ENCODE data around the gene ABCD1. TPM values are rescaled to one million over a fixed set of nuclear protein-coding genes. Genes with fewer than 3 reads are reported as not detected.

ABCD1 gene
- total and polyA plus RNA-seq, 9 of the 15 experiments (the other 6 are each of a cell fraction or from before 2014, with no cell fraction given), result 0.07 to 6.9 (median 2.2) TPM

GRCh38 chrX:153778684-153779101 is 54.0 kb downstream of the ABCD1 start (continued):
- TF ChIP-seq ZBTB33 (CRISPR knock-in tag; IDR thresholded peaks at IDR 0.05) (peak; percentile 47), POLR2G (IDR thresholded peaks at IDR 0.05; ENCODE audit: low read depth, low read length) (peak; percentile 58)

- Histone ChIP-seq H3K9me3 (replicated peaks; ENCODE audit: control insufficient read depth, insufficient read depth, low read depth, low read length) (no peaks in the 10 kb centered on the region), H3K27ac (ENCODE audit: extremely low read depth, low read depth, low read length) (no peak overlapping the region), H3K4me1 (replicated peaks in 1 of 2; ENCODE audit: control insufficient read depth in 2 of 2, insufficient read depth in 2 of 2, low read length in 2 of 2) (peaks cover 8 to 88% of the 10 kb centered on the region in 2 experiments; a peak in 4 of 5 replicates), H3K79me2 (ENCODE audit: control insufficient read depth, insufficient read depth, low read length) (no peaks in the 10 kb centered on the region), H3K9me1 (ENCODE audit: control insufficient read depth, insufficient read depth, low read length) (peaks cover 6% of the 10 kb centered on the region), H2AFZ (ENCODE audit: low read depth, low read length) (no peak overlapping the region), H3K27me3 (ENCODE audit: control insufficient read depth in 2 of 2, insufficient read depth in 2 of 2, low read length in 2 of 2) (no peaks in the 10 kb centered on the region), H3K9ac (ENCODE audit: insufficient read depth in 1 of 2, low read depth in 2 of 2, low read length in 2 of 2) (peak overlapping the region in 1 of 2 experiments; percentile 65; a peak in 2 of 4 replicates), H3K4me3 (no peak overlapping the region), H3K4me2 (ENCODE audit: insufficient read depth, low read length) (no peak overlapping the region), H3K36me3 (ENCODE audit: control insufficient read depth, insufficient read depth, low read length) (peaks cover 8% of the 10 kb centered on the region; the same call in 1 of the 3 replicates), H4K20me1 (replicated peaks; ENCODE audit: control insufficient read depth, insufficient read depth, low read length) (no peaks in the 10 kb centered on the region)
- no peak for TF ChIP-seq ZZZ3 (IDR thresholded peaks at IDR 0.05)
- TF ChIP-seq POLR2G (IDR thresholded peaks at IDR 0.05; ENCODE audit: low read depth, low read length), result peak; percentile 37; the same call in 1 of the 2 replicates
- TF ChIP-seq ZBED1 (IDR thresholded peaks at IDR 0.05), result no peak
- 0 out of 2 replicates have a peak, but pooled peaks have one; percentile 79 for TF ChIP-seq POLR2AphosphoS2 (IDR thresholded peaks at IDR 0.05; ENCODE audit: low read length)
- TF ChIP-seq IRF9 (tag; IDR thresholded peaks at IDR 0.05), result no peak
- TF ChIP-seq USF2 (CRISPR knock-in tag; IDR thresholded peaks at IDR 0.05), result no peak
- no peak for TF ChIP-seq HOXB6 (CRISPR knock-in tag; IDR thresholded peaks at IDR 0.05; ENCODE audit: borderline replicate concordance)
- no peak for TF ChIP-seq TEAD2 (tag; IDR thresholded peaks at IDR 0.05)
- TF ChIP-seq MYNN (IDR thresholded peaks at IDR 0.05), result peak; percentile 9; the same call in 1 of the 2 replicates
- TF ChIP-seq MYNN (CRISPR knock-in tag; IDR thresholded peaks at IDR 0.05), result no peak
- FAIRE-seq (no peak), DNase-seq (ENCODE audit: extremely low read depth in 1 of 4, low spot score in 3 of 4) (no peak), ATAC-seq (no peak)
- POLR2A ChIA-PET, result no interaction called here
- intact Hi-C loops (cut with micrococcal nuclease), result no loop called here
- in situ Hi-C loops (cut with MboI), result no loop called here
- no TSS peak for BruUV-seq (replicated peaks)
- CTCF ChIA-PET (ENCODE audit: low intra/inter-chr PET ratio), result no interaction called here
- WGBS (ENCODE audit: insufficient coverage, low coverage, missing lambda C conversion rate), result 78% methylated on average over 4 of the region's 18 CpGs
Measured at GRCh38 chrX:153779891-153780677, 55.4 kb downstream of the ABCD1 start.
